Lung (tissue), 12 donors: ENCODE data around the gene USH2A. TPM values are rescaled to one million over a fixed set of nuclear protein-coding genes. Genes with fewer than 3 reads are reported as not detected.

ENCODE experiments used
- ATAC-seq: fragments of 200-7000 bp; cut with Tn5 transposase; one replicate; pipeline ENCODE4 v1.9.1; 2020; ENCODE audit warnings: moderate number of reproducible peaks; ENCODE audit not compliant: insufficient read depth, low FRiP score
- DNase-seq, 3 donors: peaks; one replicate each; pipeline ENCODE4 v3.0.0-alpha.2; 2013 to 2017
- H3K27ac ChIP-seq, 2 donors: one replicate each; pipeline ENCODE4 v1.5.1; 2013; ENCODE audit warnings: mild to moderate bottlenecking in 2 of 2, moderate library complexity in 2 of 2, control low read depth in 1 of 2, inconsistent platforms in 1 of 2, low read depth in 1 of 2, low read length in 1 of 2
- H3K27me3 ChIP-seq, 3 donors: one replicate each; pipeline ENCODE4 v1.5.1; 2013; ENCODE audit warnings: low read length in 2 of 3; ENCODE audit not compliant: control insufficient read depth in 3 of 3, insufficient read depth in 3 of 3
- H3K36me3 ChIP-seq, 4 donors: one replicate each; pipeline ENCODE4 v1.5.1; 2013; ENCODE audit warnings: low read length in 4 of 4, mild to moderate bottlenecking in 1 of 4, moderate library complexity in 1 of 4; ENCODE audit not compliant: control insufficient read depth in 4 of 4, insufficient read depth in 4 of 4
- H3K4me1 ChIP-seq, 5 donors: one replicate each; pipeline ENCODE4 v1.5.1; 2013; ENCODE audit warnings: low read length in 5 of 5, mild to moderate bottlenecking in 2 of 5, moderate library complexity in 1 of 5; ENCODE audit not compliant: control insufficient read depth in 5 of 5, insufficient read depth in 5 of 5
- H3K4me3 ChIP-seq: one replicate; pipeline ENCODE4 v1.5.1; 2013; ENCODE audit warnings: mild to moderate bottlenecking, control low read depth, moderate library complexity
- H3K9ac ChIP-seq, 2 donors: one replicate each; pipeline ENCODE4 v1.5.1; 2013; ENCODE audit warnings: low read length in 2 of 2, control low read depth in 1 of 2; ENCODE audit not compliant: insufficient read depth in 1 of 2
- H3K9me3 ChIP-seq, 4 donors: one replicate each; pipeline ENCODE4 v1.5.1; 2013; ENCODE audit warnings: low read length in 3 of 4, mild to moderate bottlenecking in 1 of 4, moderate library complexity in 1 of 4; ENCODE audit not compliant: control insufficient read depth in 4 of 4, insufficient read depth in 3 of 4
- CTCF ChIP-seq: IDR thresholded peaks from 2 replicates; pipeline ENCODE4 v1.5.1; 2012; ENCODE audit warnings: mild to moderate bottlenecking; ENCODE audit errors: control extremely low read depth, extremely low read depth
- WGBS, 2 donors: extraction: QIAGEN DNeasy Blood & Tissue Kit; methylation state at CpG; one replicate each; pipeline ENCODE4 v1.1.7; 2013; 5-methylcytosine and 5-hydroxymethylcytosine counted together
- polyA plus RNA-seq, 2 donors: library from polyadenylated mRNA; stranded (reverse); fragments of 200-250 nt; gene quantifications; one replicate each; pipeline ENCODE4 v1.2.1, GENCODE V29; 2013
- total RNA-seq, 2 donors: library from RNA; depleted of rRNA in 1 of 2; stranded (reverse); fragments of >200 nt in 1 of 2; gene quantifications; one replicate each; pipeline ENCODE4 v1.2.1, GENCODE V29; 2014 to 2021
- donor health status: control.
- donor health status: control.
- donor health status: Bipolar disorder and iron deficiency.
- donor health status: healthy.
- donor health status: DM: yes; HTN: yes; CAD: no.

Gene USH2A
- total and polyA plus RNA-seq, 4 donors = under 0.01 to 0.11 TPM; not detected in 2

- DNase-seq = no peak
- H3K9ac ChIP-seq = no peak overlapping the region
- H3K4me1 ChIP-seq = peaks cover 0 to 1% (median 0%) of the 10 kb centered on the region in 5 donors
- ATAC-seq = no peak
- no peaks in the 10 kb centered on the region for H3K27me3 ChIP-seq
- peaks cover 0 to 2% (median 0%) of the 10 kb centered on the region in 4 donors for H3K9me3 ChIP-seq
- no peak overlapping the region for H3K4me3 ChIP-seq
- no peak for TF ChIP-seq CTCF
- H3K27ac ChIP-seq = no peak overlapping the region
- no peaks in the 10 kb centered on the region for H3K36me3 ChIP-seq
- 70 to 82% methylated on average over 1 of the region's 1 CpG for WGBS, 2 donors
Measured at GRCh38 chr1:215631040-215631439, 792.2 kb downstream of the USH2A start.

- H3K27me3 ChIP-seq = no peaks in the 10 kb centered on the region
- no peak for TF ChIP-seq CTCF
- peaks cover 0 to 8% (median 3%) of the 10 kb centered on the region in 4 donors for H3K36me3 ChIP-seq
- H3K9ac ChIP-seq = no peak overlapping the region
- no peak overlapping the region for H3K27ac ChIP-seq
- DNase-seq (no peak), ATAC-seq (no peak)
- no peak overlapping the region for H3K4me3 ChIP-seq
- H3K4me1 ChIP-seq = no peaks in the 10 kb centered on the region
- no peaks in the 10 kb centered on the region for H3K9me3 ChIP-seq
Measured at GRCh38 chr1:215625949-215626348, 797.3 kb downstream of the USH2A start.

GRCh38 chr1:215623162-215623561, 800.1 kb downstream of the USH2A start:
- ATAC-seq = no peak

More at GRCh38 chr1:215623162-215623561, 800.1 kb downstream of the USH2A start:
- Histone ChIP-seq H3K36me3 (peaks cover 5 to 22% (median 16%) of the 10 kb centered on the region in 4 donors), H3K4me3 (no peak overlapping the region), H3K27ac (no peak overlapping the region), H3K27me3 (no peaks in the 10 kb centered on the region), H3K9ac (no peak overlapping the region), H3K9me3 (no peaks in the 10 kb centered on the region), H3K4me1 (no peaks in the 10 kb centered on the region)
- 95 to 96% methylated on average over 4 of the region's 4 CpGs for WGBS, 2 donors
- TF ChIP-seq CTCF = no peak
- peak in 1 of 3 donors; percentile 13 for DNase-seq
